ENCODE measurements around the gene ITPKB.
A peak's percentile ranks its signal among the peaks of the same experiment; 100 is the strongest.

Gene ITPKB

GRCh38 chr1:226650236-226650841 lies 88.7 kb downstream of the ITPKB start:
- no peak overlapping the region for H3K9ac ChIP-seq (ENCODE audit: low read depth, low read length, poor library complexity)
- peak overlapping the region; percentile 3 for H2BK15ac ChIP-seq (ENCODE audit: low read length)
- no peak overlapping the region for H3K4me2 ChIP-seq (ENCODE audit: insufficient read depth, low read length, poor library complexity, severe bottlenecking)
- peak overlapping the region; percentile 8 for H2AFZ ChIP-seq (ENCODE audit: low read length)
- H3K14ac ChIP-seq (ENCODE audit: low read length): no peak overlapping the region
- no peak overlapping the region for H3K27ac ChIP-seq (replicated peaks; ENCODE audit: low read length)
- H2BK5ac ChIP-seq (ENCODE audit: low read length): peak overlapping the region; percentile 4
- no peaks in the 10 kb centered on the region for H3K79me1 ChIP-seq (ENCODE audit: low read depth, low read length)
- H2AK5ac ChIP-seq (ENCODE audit: low read depth, low read length): no peak overlapping the region
- no peak overlapping the region for H2BK120ac ChIP-seq (ENCODE audit: low read depth, low read length)
- peaks cover 12 to 21% of the 10 kb centered on the region in 2 donors for H3K36me3 ChIP-seq (replicated peaks in 1 of 2; ENCODE audit: control insufficient read depth in 2 of 2, insufficient read depth in 2 of 2, low read length in 2 of 2)
- H3K4ac ChIP-seq (ENCODE audit: low read length): no peak overlapping the region
- WGBS, 2 donors (ENCODE audit: extremely low coverage in 2 of 2, insufficient read length in 2 of 2, insufficient replicate concordance in 1 of 2): no CpG with 5 or more reads among the region's 11 CpGs
- no peak overlapping the region for H3K23ac ChIP-seq (ENCODE audit: low read depth, low read length, poor library complexity)
- H3K4me1 ChIP-seq (ENCODE audit: control insufficient read depth in 2 of 2, insufficient read depth in 1 of 2, low read depth in 1 of 2, low read length in 2 of 2): peaks cover 23 to 37% of the 10 kb centered on the region in 2 donors
- H3K27me3 ChIP-seq (ENCODE audit: control insufficient read depth in 3 of 3, insufficient read depth in 3 of 3, low read depth in 1 of 3, low read length in 3 of 3): peaks cover 0 to 3% (median 0%) of the 10 kb centered on the region in 3 experiments
- peak overlapping the region; percentile 73 for H3K18ac ChIP-seq (ENCODE audit: low read length)
- H3K9me3 ChIP-seq (replicated peaks in 1 of 2; ENCODE audit: control insufficient read depth in 2 of 2, insufficient read depth in 1 of 2, low read depth in 1 of 2, low read length in 2 of 2): peaks cover 0 to 4% of the 10 kb centered on the region in 2 donors
- no peak overlapping the region for H2BK12ac ChIP-seq (ENCODE audit: low read length)
- H4K8ac ChIP-seq (ENCODE audit: low read depth, low read length): no peak overlapping the region
- no peak for DNase-seq (ENCODE audit: low spot score)
- no peak overlapping the region for H3K4me3 ChIP-seq (ENCODE audit: low read length in 2 of 2)
- no peak overlapping the region for H4K91ac ChIP-seq (ENCODE audit: low read depth, low read length, poor library complexity)

- H3K4me1 ChIP-seq (ENCODE audit: control insufficient read depth in 2 of 2, insufficient read depth in 1 of 2, low read depth in 1 of 2, low read length in 2 of 2): peaks cover 17 to 31% of the 10 kb centered on the region in 2 donors
- no peak overlapping the region for H2AFZ ChIP-seq (ENCODE audit: low read length)
- peaks cover 0 to 4% of the 10 kb centered on the region in 2 donors for H3K9me3 ChIP-seq (replicated peaks in 1 of 2; ENCODE audit: control insufficient read depth in 2 of 2, insufficient read depth in 1 of 2, low read depth in 1 of 2, low read length in 2 of 2)
- no peak for DNase-seq (ENCODE audit: low spot score)
- no peak overlapping the region for H3K23ac ChIP-seq (ENCODE audit: low read depth, low read length, poor library complexity)
- H2BK5ac ChIP-seq (ENCODE audit: low read length): no peak overlapping the region
- H2BK12ac ChIP-seq (ENCODE audit: low read length): no peak overlapping the region
- H3K79me1 ChIP-seq (ENCODE audit: low read depth, low read length): no peaks in the 10 kb centered on the region
- H3K18ac ChIP-seq (ENCODE audit: low read length): no peak overlapping the region
- H3K4ac ChIP-seq (ENCODE audit: low read length): no peak overlapping the region
- peaks cover 0 to 3% (median 0%) of the 10 kb centered on the region in 3 experiments for H3K27me3 ChIP-seq (ENCODE audit: control insufficient read depth in 3 of 3, insufficient read depth in 3 of 3, low read depth in 1 of 3, low read length in 3 of 3)
- H4K91ac ChIP-seq (ENCODE audit: low read depth, low read length, poor library complexity): no peak overlapping the region
- H3K14ac ChIP-seq (ENCODE audit: low read length): no peak overlapping the region
- H3K27ac ChIP-seq (replicated peaks; ENCODE audit: low read length): no peak overlapping the region
- H3K4me3 ChIP-seq (ENCODE audit: low read length in 2 of 2): no peak overlapping the region
- H2BK15ac ChIP-seq (ENCODE audit: low read length): no peak overlapping the region
- no peak overlapping the region for H3K9ac ChIP-seq (ENCODE audit: low read depth, low read length, poor library complexity)
- no peak overlapping the region for H3K4me2 ChIP-seq (ENCODE audit: insufficient read depth, low read length, poor library complexity, severe bottlenecking)
- peaks cover 12 to 21% of the 10 kb centered on the region in 2 donors for H3K36me3 ChIP-seq (replicated peaks in 1 of 2; ENCODE audit: control insufficient read depth in 2 of 2, insufficient read depth in 2 of 2, low read length in 2 of 2)
- WGBS, 2 donors (ENCODE audit: extremely low coverage in 2 of 2, insufficient read length in 2 of 2, insufficient replicate concordance in 1 of 2): no CpG with 5 or more reads among the region's 7 CpGs
- no peak overlapping the region for H2BK120ac ChIP-seq (ENCODE audit: low read depth, low read length)
- no peak overlapping the region for H4K8ac ChIP-seq (ENCODE audit: low read depth, low read length)
- H2AK5ac ChIP-seq (ENCODE audit: low read depth, low read length): no peak overlapping the region
These were observed 89.3 kb downstream of the ITPKB start for GRCh38 chr1:226649780-226650179.

- WGBS, 2 donors (ENCODE audit: extremely low coverage in 2 of 2, insufficient read length in 2 of 2, insufficient replicate concordance in 1 of 2): no CpG with 5 or more reads among the region's 8 CpGs
- H3K4ac ChIP-seq (ENCODE audit: low read length): peak overlapping the region; percentile 90
- H2AFZ ChIP-seq (ENCODE audit: low read length): no peak overlapping the region
- peak overlapping the region; percentile 89 for H4K8ac ChIP-seq (ENCODE audit: low read depth, low read length)
- H3K9me3 ChIP-seq (replicated peaks in 1 of 2; ENCODE audit: control insufficient read depth in 2 of 2, insufficient read depth in 1 of 2, low read depth in 1 of 2, low read length in 2 of 2): peaks cover 0 to 4% of the 10 kb centered on the region in 2 donors
- peak overlapping the region; percentile 12 for H2BK12ac ChIP-seq (ENCODE audit: low read length)
- no peak overlapping the region for H3K4me2 ChIP-seq (ENCODE audit: insufficient read depth, low read length, poor library complexity, severe bottlenecking)
- peak overlapping the region; percentile 56 for H3K9ac ChIP-seq (ENCODE audit: low read depth, low read length, poor library complexity)
- no peaks in the 10 kb centered on the region for H3K79me1 ChIP-seq (ENCODE audit: low read depth, low read length)
- H3K4me1 ChIP-seq (ENCODE audit: control insufficient read depth in 2 of 2, insufficient read depth in 1 of 2, low read depth in 1 of 2, low read length in 2 of 2): peaks cover 12 to 27% of the 10 kb centered on the region in 2 donors
- peaks cover 12 to 21% of the 10 kb centered on the region in 2 donors for H3K36me3 ChIP-seq (replicated peaks in 1 of 2; ENCODE audit: control insufficient read depth in 2 of 2, insufficient read depth in 2 of 2, low read length in 2 of 2)
- H2BK5ac ChIP-seq (ENCODE audit: low read length): no peak overlapping the region
- no peak overlapping the region for H2AK5ac ChIP-seq (ENCODE audit: low read depth, low read length)
- H2BK120ac ChIP-seq (ENCODE audit: low read depth, low read length): no peak overlapping the region
- peak overlapping the region; percentile 74 for H3K23ac ChIP-seq (ENCODE audit: low read depth, low read length, poor library complexity)
- H4K91ac ChIP-seq (ENCODE audit: low read depth, low read length, poor library complexity): peak overlapping the region; percentile 81
- no peak for DNase-seq (ENCODE audit: low spot score)
- H3K18ac ChIP-seq (ENCODE audit: low read length): peak overlapping the region; percentile 68
- peak overlapping the region; percentile 77 for H3K14ac ChIP-seq (ENCODE audit: low read length)
- H3K27me3 ChIP-seq (ENCODE audit: control insufficient read depth in 3 of 3, insufficient read depth in 3 of 3, low read depth in 1 of 3, low read length in 3 of 3): peaks cover 0 to 3% (median 0%) of the 10 kb centered on the region in 3 experiments
- peak overlapping the region in 1 of 2 donors; percentile 20 for H3K4me3 ChIP-seq (ENCODE audit: low read length in 2 of 2)
- H3K27ac ChIP-seq (replicated peaks; ENCODE audit: low read length): no peak overlapping the region
- no peak overlapping the region for H2BK15ac ChIP-seq (ENCODE audit: low read length)
These were observed 89.8 kb downstream of the ITPKB start for GRCh38 chr1:226649244-226649643.

- H3K14ac ChIP-seq (ENCODE audit: low read length): no peak overlapping the region
These were observed 90.7 kb downstream of the ITPKB start for GRCh38 chr1:226648421-226648820.

More at GRCh38 chr1:226648421-226648820, 90.7 kb downstream of the ITPKB start:
- Histone ChIP-seq H3K23ac (ENCODE audit: low read depth, low read length, poor library complexity) (no peak overlapping the region), H3K79me1 (ENCODE audit: low read depth, low read length) (no peaks in the 10 kb centered on the region), H2BK120ac (ENCODE audit: low read depth, low read length) (no peak overlapping the region), H2AFZ (ENCODE audit: low read length) (no peak overlapping the region), H4K8ac (ENCODE audit: low read depth, low read length) (no peak overlapping the region), H2BK15ac (ENCODE audit: low read length) (no peak overlapping the region), H3K9ac (ENCODE audit: low read depth, low read length, poor library complexity) (no peak overlapping the region), H2AK5ac (ENCODE audit: low read depth, low read length) (no peak overlapping the region), H3K27ac (replicated peaks; ENCODE audit: low read length) (no peak overlapping the region), H3K18ac (ENCODE audit: low read length) (no peak overlapping the region), H3K4me3 (ENCODE audit: low read length in 2 of 2) (no peak overlapping the region), H2BK12ac (ENCODE audit: low read length) (no peak overlapping the region), H4K91ac (ENCODE audit: low read depth, low read length, poor library complexity) (no peak overlapping the region), H3K4me2 (ENCODE audit: insufficient read depth, low read length, poor library complexity, severe bottlenecking) (no peak overlapping the region), H3K4ac (ENCODE audit: low read length) (no peak overlapping the region), H3K36me3 (replicated peaks in 1 of 2; ENCODE audit: control insufficient read depth in 2 of 2, insufficient read depth in 2 of 2, low read length in 2 of 2) (peaks cover 12 to 21% of the 10 kb centered on the region in 2 donors), H3K9me3 (replicated peaks in 1 of 2; ENCODE audit: control insufficient read depth in 2 of 2, insufficient read depth in 1 of 2, low read depth in 1 of 2, low read length in 2 of 2) (peaks cover 0 to 4% of the 10 kb centered on the region in 2 donors), H2BK5ac (ENCODE audit: low read length) (no peak overlapping the region), H3K4me1 (ENCODE audit: control insufficient read depth in 2 of 2, insufficient read depth in 1 of 2, low read depth in 1 of 2, low read length in 2 of 2) (peaks cover 10 to 30% of the 10 kb centered on the region in 2 donors), H3K27me3 (ENCODE audit: control insufficient read depth in 3 of 3, insufficient read depth in 3 of 3, low read depth in 1 of 3, low read length in 3 of 3) (peaks cover 0 to 3% (median 0%) of the 10 kb centered on the region in 3 experiments)
- WGBS, 2 donors (ENCODE audit: extremely low coverage in 2 of 2, insufficient read length in 2 of 2, insufficient replicate concordance in 1 of 2): no CpG with 5 or more reads among the region's 6 CpGs
- no peak for DNase-seq (ENCODE audit: low spot score)
